Measurements from ENCODE around the gene INPP5B. TPM values are rescaled to one million over a fixed set of nuclear protein-coding genes. Genes with fewer than 3 reads are reported as not detected.

Gene INPP5B
- total RNA-seq, 4 donors from 2014 or later: 6.2 to 20.4 (median 13.7) TPM

GRCh38 chr1:37821481-37821880 is 125.4 kb downstream of the INPP5B start:
- WGBS, 2 donors: 81 to 93% methylated on average over 2 of the region's 2 CpGs
- TF ChIP-seq POLR2A (IDR thresholded peaks at IDR 0.05): no peak
- TF ChIP-seq, protein P1, sequence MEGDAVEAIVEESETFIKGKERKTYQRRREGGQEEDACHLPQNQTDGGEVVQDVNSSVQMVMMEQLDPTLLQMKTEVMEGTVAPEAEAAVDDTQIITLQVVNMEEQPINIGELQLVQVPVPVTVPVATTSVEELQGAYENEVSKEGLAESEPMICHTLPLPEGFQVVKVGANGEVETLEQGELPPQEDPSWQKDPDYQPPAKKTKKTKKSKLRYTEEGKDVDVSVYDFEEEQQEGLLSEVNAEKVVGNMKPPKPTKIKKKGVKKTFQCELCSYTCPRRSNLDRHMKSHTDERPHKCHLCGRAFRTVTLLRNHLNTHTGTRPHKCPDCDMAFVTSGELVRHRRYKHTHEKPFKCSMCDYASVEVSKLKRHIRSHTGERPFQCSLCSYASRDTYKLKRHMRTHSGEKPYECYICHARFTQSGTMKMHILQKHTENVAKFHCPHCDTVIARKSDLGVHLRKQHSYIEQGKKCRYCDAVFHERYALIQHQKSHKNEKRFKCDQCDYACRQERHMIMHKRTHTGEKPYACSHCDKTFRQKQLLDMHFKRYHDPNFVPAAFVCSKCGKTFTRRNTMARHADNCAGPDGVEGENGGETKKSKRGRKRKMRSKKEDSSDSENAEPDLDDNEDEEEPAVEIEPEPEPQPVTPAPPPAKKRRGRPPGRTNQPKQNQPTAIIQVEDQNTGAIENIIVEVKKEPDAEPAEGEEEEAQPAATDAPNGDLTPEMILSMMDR (IDR thresholded peaks at IDR 0.05): no peak
- Histone ChIP-seq H3K36me3 (peaks cover 4 to 95% (median 31%) of the 10 kb centered on the region in 3 donors), H3K9me3 (no peaks in the 10 kb centered on the region), H3K27ac (no peak overlapping the region), H3K4me1 (peaks cover 0 to 23% (median 8%) of the 10 kb centered on the region in 3 donors), H3K27me3 (no peaks in the 10 kb centered on the region), H3K4me3 (no peak overlapping the region)
- no peak for DNase-seq
- intact Hi-C loops (cut with DNase I): no loop called here

DNA sequence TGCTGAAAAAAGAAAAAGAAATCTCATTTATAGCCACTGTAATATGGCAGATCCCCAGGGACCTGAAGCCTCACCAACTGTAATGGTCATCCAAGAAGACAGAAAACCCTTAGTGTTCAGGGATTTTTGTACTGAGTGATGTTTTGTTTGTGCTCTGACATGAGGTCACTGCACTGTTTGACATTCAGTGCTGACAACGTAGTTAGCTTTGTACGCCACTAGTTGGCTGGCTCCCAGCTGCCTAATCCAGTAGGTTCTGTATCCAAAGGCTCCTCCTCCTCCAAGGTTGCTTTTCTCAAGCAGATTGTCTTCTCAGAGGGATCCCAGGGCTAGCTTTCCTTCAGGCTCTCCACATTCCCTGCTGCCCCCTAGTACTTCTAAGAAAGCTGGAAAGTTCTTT is 129.4 kb downstream of the INPP5B start:
- Histone ChIP-seq H3K36me3 (peaks cover 0 to 97% (median 35%) of the 10 kb centered on the region in 3 donors), H3K27me3 (no peaks in the 10 kb centered on the region), H3K27ac (peak overlapping the region in 3 of 4 donors; percentile 50 to 66 (median 52)), H3K9me3 (no peaks in the 10 kb centered on the region), H3K4me1 (peaks cover 0 to 13% (median 8%) of the 10 kb centered on the region in 3 donors), H3K4me3 (no peak overlapping the region)
- 15 to 47% methylated on average over 2 of the region's 2 CpGs for WGBS, 2 donors
- intact Hi-C loops (cut with DNase I): no loop called here
- TF ChIP-seq, protein P1 (IDR thresholded peaks at IDR 0.05): peak in 1 of 6 experiments; percentile 3
- TF ChIP-seq POLR2A (IDR thresholded peaks at IDR 0.05): no peak
- DNase-seq: no peak

DNA sequence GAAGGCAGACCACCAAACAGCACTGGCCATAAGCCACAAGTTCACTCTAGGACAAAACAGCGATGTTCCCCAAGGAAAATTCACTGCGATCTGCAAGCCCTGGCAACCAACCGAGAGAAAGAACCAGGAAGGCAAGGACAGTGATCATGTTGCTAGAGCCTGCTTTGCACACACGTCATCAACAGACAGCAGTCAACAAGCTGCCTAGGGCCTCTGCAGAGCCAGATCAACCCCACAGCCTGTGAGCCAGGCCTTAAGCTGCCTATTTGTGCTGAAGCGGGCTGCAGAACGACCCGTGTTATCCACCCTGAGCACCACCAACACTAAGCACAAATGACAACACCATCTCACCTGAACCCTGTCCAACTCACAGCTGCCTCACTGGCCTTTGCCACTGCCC is 132.6 kb downstream of the INPP5B start:
- Histone ChIP-seq H3K4me1 (peaks cover 0 to 39% (median 14%) of the 10 kb centered on the region in 3 donors), H3K36me3 (peaks cover 0 to 82% (median 21%) of the 10 kb centered on the region in 3 donors), H3K27me3 (no peaks in the 10 kb centered on the region), H3K27ac (no peak overlapping the region), H3K4me3 (no peak overlapping the region), H3K9me3 (no peaks in the 10 kb centered on the region)
- TF ChIP-seq, protein P1 (IDR thresholded peaks at IDR 0.05): no peak
- TF ChIP-seq POLR2A (IDR thresholded peaks at IDR 0.05): no peak
- intact Hi-C loops (cut with DNase I): no loop called here
- no peak for DNase-seq
- WGBS, 2 donors: 89 to 90% methylated on average over 3 to 6 of the region's 7 CpGs

- WGBS, 2 donors: 76 to 82% methylated on average over 2 of the region's 2 CpGs
- no peak for DNase-seq
- TF ChIP-seq, protein P1 (IDR thresholded peaks at IDR 0.05): no peak
- TF ChIP-seq POLR2A (IDR thresholded peaks at IDR 0.05): no peak
- H3K9me3 ChIP-seq: no peaks in the 10 kb centered on the region
- no peak overlapping the region for H3K4me3 ChIP-seq
- no peaks in the 10 kb centered on the region for H3K27me3 ChIP-seq
- peaks cover 0 to 76% (median 21%) of the 10 kb centered on the region in 3 donors for H3K36me3 ChIP-seq
- peaks cover 0 to 45% (median 20%) of the 10 kb centered on the region in 3 donors for H3K4me1 ChIP-seq
- no peak overlapping the region for H3K27ac ChIP-seq
- intact Hi-C loops (cut with DNase I): no loop called here
Measured at GRCh38 chr1:37813529-37814145, 133.2 kb downstream of the INPP5B start.

GRCh38 chr1:37811027-37811655 is 135.7 kb downstream of the INPP5B start:
- no peak for TF ChIP-seq POLR2A (IDR thresholded peaks at IDR 0.05)
- TF ChIP-seq, protein P1 (IDR thresholded peaks at IDR 0.05): peak in 5 of 6 experiments; percentile 58 to 81 (median 68)
- H3K9me3 ChIP-seq: no peaks in the 10 kb centered on the region
- peaks cover 6 to 49% (median 20%) of the 10 kb centered on the region in 3 donors for H3K4me1 ChIP-seq
- H3K27me3 ChIP-seq: no peaks in the 10 kb centered on the region
- H3K36me3 ChIP-seq: peaks cover 1 to 60% (median 14%) of the 10 kb centered on the region in 3 donors
- H3K27ac ChIP-seq: peak overlapping the region in 1 of 4 donors; percentile 6
- 42 to 46% methylated on average over 7 of the region's 7 CpGs for WGBS, 2 donors
- DNase-seq: no peak
- H3K4me3 ChIP-seq: no peak overlapping the region
- intact Hi-C loops (cut with DNase I): no loop called here
